ENCODE results near the gene PLAC8. TPM values are rescaled to one million over a fixed set of nuclear protein-coding genes. Genes with fewer than 3 reads are reported as not detected.

Gene PLAC8
- total and polyA plus RNA-seq, 2 of the 8 experiments (the other 6 are each of a cell fraction or from before 2014, with no cell fraction given): 0.98 to 1.1 TPM

- Histone ChIP-seq H2AK5ac (ENCODE audit: low read depth, low read length) (no peak overlapping the region), H2BK20ac (ENCODE audit: low read length) (no peak overlapping the region), H4K5ac (ENCODE audit: insufficient read length, low read depth, low read length) (no peak overlapping the region), H3K23me2 (ENCODE audit: low read depth, low read length) (no peaks in the 10 kb centered on the region), H2BK5ac (ENCODE audit: low read depth, low read length) (no peak overlapping the region), H2BK15ac (ENCODE audit: low read length) (no peak overlapping the region), H2BK12ac (ENCODE audit: low read depth, low read length) (no peak overlapping the region), H3K27me3 (replicated peaks in 1 of 4; ENCODE audit: control insufficient read depth in 3 of 4, extremely low read depth in 1 of 4, insufficient read depth in 3 of 4, low read length in 3 of 4) (no peaks in the 10 kb centered on the region), H3K4me1 (replicated peaks in 1 of 4; ENCODE audit: control insufficient read depth in 3 of 4, insufficient read depth in 4 of 4, low read length in 3 of 4) (no peaks in the 10 kb centered on the region), H3K36me3 (ENCODE audit: control insufficient read depth in 2 of 4, insufficient read depth in 4 of 4, low read length in 3 of 4) (no peaks in the 10 kb centered on the region), H3K9ac (replicated peaks in 1 of 4; ENCODE audit: extremely low read depth in 1 of 4, low read depth in 3 of 4, low read length in 3 of 4) (no peak overlapping the region), H2AFZ (ENCODE audit: low read length) (no peak overlapping the region), H4K91ac (replicated peaks; ENCODE audit: insufficient read length, low read length) (no peak overlapping the region), H3K79me1 (ENCODE audit: low read depth, low read length) (no peaks in the 10 kb centered on the region), H3K27ac (ENCODE audit: low read depth, low read length) (no peak overlapping the region), H2BK120ac (replicated peaks; ENCODE audit: low read depth, low read length) (no peak overlapping the region), H3K23ac (ENCODE audit: insufficient read length) (no peak overlapping the region), H3K4ac (replicated peaks; ENCODE audit: insufficient read length, low read depth, low read length) (no peak overlapping the region), H3K79me2 (ENCODE audit: control insufficient read depth in 1 of 2, insufficient read depth in 2 of 2, low read length in 2 of 2) (no peaks in the 10 kb centered on the region), H3K14ac (ENCODE audit: insufficient read length) (no peak overlapping the region), H3K9me3 (ENCODE audit: insufficient read depth in 2 of 2, low read depth in 1 of 2, low read length in 1 of 2) (peaks cover 11 to 13% of the 10 kb centered on the region in 2 experiments; a peak in 3 of 4 replicates), H3K18ac (ENCODE audit: extremely low read depth, low read length) (no peak overlapping the region), H3K4me2 (ENCODE audit: insufficient read depth in 1 of 2, low read depth in 2 of 2, low read length in 2 of 2) (no peak overlapping the region), H4K20me1 (replicated peaks in 1 of 2; ENCODE audit: control insufficient read depth in 1 of 2, insufficient read depth in 2 of 2, low read length in 2 of 2) (no peaks in the 10 kb centered on the region), H3K4me3 (ENCODE audit: extremely low read depth in 1 of 4, insufficient read depth in 2 of 4, low read depth in 3 of 4, low read length in 4 of 4) (no peak overlapping the region), H3K56ac (replicated peaks; ENCODE audit: insufficient read length, low read depth, low read length) (no peak overlapping the region), H4K8ac (ENCODE audit: extremely low read depth, insufficient read depth, low read length) (no peak overlapping the region)
- no peak for FAIRE-seq
- ChIA-PET POLR2A (ENCODE audit: partially characterized antibody) (no interaction called here), CTCF (ENCODE audit: partially characterized antibody) (interaction anchor here (1.1 to 1.4 kb wide), 3 partner anchors 11 to 64 kb away, joined by 3 to 5 read pairs (median 4); no protein-coding TSS in a partner anchor)
- 89% methylated on average over 3 of the region's 3 CpGs; no CpG with 5 or more reads in 1 of the 2 experiments for WGBS, 2 experiments (ENCODE audit: extremely low coverage in 1 of 2, insufficient coverage in 1 of 2, insufficient read length in 1 of 2, insufficient replicate concordance in 2 of 2, low coverage in 1 of 2, low lambda C conversion rate in 2 of 2, missing lambda C conversion rate in 1 of 2)
- DNase-seq (ENCODE audit: low read depth in 1 of 2, low spot score in 2 of 2): no peak
- no peak for TF ChIP-seq KDM1A (IDR thresholded peaks at IDR 0.05; ENCODE audit: borderline replicate concordance, low read length)
- TF ChIP-seq BRCA1 (IDR thresholded peaks at IDR 0.05; ENCODE audit: low read depth, low read length): no peak
- TF ChIP-seq SRF (IDR thresholded peaks at IDR 0.05; ENCODE audit: low read depth, low read length): no peak
- TF ChIP-seq USF2 (IDR thresholded peaks at IDR 0.05; ENCODE audit: low read length): no peak
- TF ChIP-seq, protein P1, sequence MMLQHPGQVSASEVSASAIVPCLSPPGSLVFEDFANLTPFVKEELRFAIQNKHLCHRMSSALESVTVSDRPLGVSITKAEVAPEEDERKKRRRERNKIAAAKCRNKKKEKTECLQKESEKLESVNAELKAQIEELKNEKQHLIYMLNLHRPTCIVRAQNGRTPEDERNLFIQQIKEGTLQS (IDR thresholded peaks at IDR 0.05; ENCODE audit: insufficient read depth, low read depth, low read length): no peak
- no peak for TF ChIP-seq YY1 (IDR thresholded peaks at IDR 0.05; ENCODE audit: low read depth, low read length)
- TF ChIP-seq POLR2A (IDR thresholded peaks at IDR 0.05; ENCODE audit: control extremely low read depth in 1 of 2, low read depth in 2 of 2, low read length in 2 of 2): no peak
- TF ChIP-seq PHF8 (conservative IDR thresholded peaks at IDR 0.05; ENCODE audit: low read depth, low read length): no peak
- TF ChIP-seq TAF1 (IDR thresholded peaks at IDR 0.05; ENCODE audit: low read depth, low read length): no peak
- TF ChIP-seq HDAC2 (IDR thresholded peaks at IDR 0.05; ENCODE audit: borderline replicate concordance in 1 of 2, low read depth in 2 of 2, low read length in 2 of 2): no peak
- no peak for TF ChIP-seq CBX5 (IDR thresholded peaks at IDR 0.05; ENCODE audit: low read depth, low read length)
- no peak for TF ChIP-seq KDM4A (IDR thresholded peaks at IDR 0.05; ENCODE audit: low read depth, low read length, severe bottlenecking)
Measured at GRCh38 chr4:83139514-83140156, 25.1 kb upstream of the PLAC8 start.
